Activated CD8-positive, alpha-beta memory T cell treated with anti-CD3 and anti-CD28 coated beads for 48 hours (primary cell): ENCODE results near the gene BMP7.
"Not testable (repeated sequence)": the region's sequence is repeated elsewhere in the genome, so short reads cannot be mapped to it uniquely, and the experiment has no call there.

Source experiments
- DNase-seq, 3 experiments: peaks; one replicate each; pipeline ENCODE4 v3.0.0-alpha.2; 2020; ENCODE audit warnings: low read depth in 2 of 3, low spot score in 2 of 3

Gene BMP7

DNA sequence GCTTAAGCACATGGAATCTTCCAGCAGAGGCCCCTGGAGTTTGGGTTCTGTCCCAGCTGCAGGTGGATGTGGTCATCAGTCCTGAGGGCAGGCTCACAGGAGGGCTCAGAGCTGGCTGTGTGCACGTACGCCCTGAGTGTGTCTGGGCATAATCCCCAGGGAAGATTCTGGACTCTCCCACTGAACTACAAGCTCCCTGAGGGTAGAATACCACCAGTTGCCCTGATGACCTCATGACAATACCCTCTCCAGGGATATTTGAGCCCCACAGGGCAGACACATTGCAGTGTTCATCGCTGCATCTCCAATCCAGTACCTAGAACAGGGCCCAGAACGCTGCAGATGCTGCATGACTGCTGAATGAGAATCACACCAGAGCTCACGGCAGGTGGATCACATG is 92.5 kb downstream of the BMP7 start:
- no peak for DNase-seq

DNA sequence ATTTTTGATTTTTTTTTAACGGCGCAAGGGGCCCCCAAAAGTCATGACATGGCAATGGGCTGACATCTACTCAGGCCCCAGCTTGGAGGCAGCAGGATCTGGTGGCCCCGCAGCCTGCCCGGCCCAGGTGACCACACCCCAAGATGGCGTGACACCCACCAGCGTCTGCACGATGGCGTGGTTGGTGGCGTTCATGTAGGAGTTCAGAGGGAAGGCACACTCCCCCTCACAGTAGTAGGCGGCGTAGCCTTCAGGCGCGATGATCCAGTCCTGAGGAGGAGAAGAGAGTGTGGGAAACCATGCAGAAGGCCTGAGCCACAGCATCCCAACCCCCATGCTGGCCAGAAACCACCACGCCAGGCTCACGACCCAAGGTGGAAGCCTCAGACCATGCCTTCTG is 93.4 kb downstream of the BMP7 start:
- DNase-seq, result no peak

DNA sequence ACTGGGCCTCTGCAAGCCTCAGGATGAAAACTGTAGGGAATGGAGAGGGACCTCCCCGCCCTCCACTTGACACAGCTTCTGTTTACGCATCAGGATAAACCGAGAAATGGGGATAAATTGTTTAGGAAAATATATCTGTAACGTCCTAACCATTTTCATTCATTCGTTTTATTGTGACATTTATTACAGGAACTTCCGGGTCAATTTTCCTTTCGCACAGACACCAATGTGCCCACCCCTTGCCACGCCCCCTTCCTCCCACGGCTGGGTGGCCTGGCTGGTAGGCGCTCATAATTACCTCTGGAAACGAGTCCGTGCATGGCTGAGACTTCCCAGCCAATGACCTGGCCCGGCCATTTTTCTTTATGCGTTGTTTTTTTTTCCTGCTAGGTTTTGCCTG is 96.1 kb downstream of the BMP7 start:
- DNase-seq, result no peak

DNA sequence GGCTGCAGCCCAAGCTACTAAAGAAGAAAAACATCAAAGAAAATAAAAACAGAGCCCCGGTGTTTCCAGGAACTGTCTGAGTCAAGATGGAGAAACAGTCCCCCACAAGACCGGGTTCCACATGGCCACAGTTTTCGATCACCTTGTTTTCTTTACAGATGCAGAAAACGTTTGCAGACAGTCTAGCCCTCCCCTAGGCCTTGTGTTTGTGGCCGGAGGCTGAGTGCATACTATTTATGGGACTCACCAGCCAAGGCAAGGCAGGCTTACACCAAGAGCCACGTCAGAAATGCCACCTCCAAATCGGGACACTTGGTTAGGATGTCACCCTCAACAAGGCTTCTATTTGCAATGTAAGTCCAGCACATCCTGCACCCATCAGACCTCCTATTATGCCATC is 97.3 kb downstream of the BMP7 start:
- no peak for DNase-seq

DNA sequence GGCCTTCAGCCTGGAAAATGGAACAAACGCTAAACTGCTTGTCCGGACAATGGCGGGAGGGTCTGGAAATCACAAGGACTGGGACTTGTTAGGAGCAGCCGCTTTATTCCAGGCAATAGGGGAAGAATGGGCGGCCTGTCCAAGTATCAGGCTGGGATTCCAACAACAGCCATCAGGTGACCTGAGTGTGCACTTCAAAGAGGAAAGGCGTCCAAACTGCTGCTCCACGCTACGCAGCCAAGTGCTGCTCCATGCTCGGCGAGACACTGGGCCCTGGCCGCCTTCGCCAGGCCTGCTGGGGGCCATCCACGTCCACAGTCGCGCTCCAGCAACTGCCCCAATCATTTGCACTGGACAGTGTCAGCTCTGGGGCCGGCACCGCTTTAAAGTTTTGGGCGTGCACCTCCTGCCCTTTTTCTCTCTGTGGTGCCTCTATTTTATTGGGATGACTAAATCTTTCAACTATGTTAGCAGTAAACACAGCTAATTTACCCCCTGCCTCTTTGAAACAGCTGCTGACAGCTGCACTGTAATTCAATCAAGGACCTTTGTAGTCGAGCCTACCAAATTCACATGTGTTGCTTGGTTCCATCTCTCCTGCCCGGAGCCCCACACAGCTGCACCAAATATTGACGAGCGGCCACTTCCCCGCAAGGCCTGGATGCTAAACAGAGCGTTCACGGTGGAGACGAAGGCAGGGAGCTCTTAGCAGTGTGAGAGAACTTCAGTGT is 98.3 kb downstream of the BMP7 start:
- no peak for DNase-seq

DNA sequence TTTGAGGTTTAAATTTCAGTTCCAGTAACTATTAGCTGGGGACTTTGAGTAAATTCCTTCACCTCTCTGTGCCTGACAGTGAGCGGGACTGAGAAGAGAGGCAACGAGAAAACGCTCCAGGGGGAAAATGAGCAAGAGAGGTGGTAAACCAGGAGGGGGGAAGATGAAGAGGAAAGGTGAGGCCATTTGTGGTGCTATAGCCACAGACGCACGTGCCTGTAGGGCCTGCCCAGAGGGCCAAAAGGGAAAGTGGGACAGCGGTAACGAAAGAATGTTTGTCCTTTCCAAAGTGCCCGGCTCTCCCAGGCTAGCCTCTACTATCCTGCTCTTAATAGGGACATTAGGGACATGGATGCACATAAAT is 99.2 kb downstream of the BMP7 start:
- DNase-seq, result no peak

DNA sequence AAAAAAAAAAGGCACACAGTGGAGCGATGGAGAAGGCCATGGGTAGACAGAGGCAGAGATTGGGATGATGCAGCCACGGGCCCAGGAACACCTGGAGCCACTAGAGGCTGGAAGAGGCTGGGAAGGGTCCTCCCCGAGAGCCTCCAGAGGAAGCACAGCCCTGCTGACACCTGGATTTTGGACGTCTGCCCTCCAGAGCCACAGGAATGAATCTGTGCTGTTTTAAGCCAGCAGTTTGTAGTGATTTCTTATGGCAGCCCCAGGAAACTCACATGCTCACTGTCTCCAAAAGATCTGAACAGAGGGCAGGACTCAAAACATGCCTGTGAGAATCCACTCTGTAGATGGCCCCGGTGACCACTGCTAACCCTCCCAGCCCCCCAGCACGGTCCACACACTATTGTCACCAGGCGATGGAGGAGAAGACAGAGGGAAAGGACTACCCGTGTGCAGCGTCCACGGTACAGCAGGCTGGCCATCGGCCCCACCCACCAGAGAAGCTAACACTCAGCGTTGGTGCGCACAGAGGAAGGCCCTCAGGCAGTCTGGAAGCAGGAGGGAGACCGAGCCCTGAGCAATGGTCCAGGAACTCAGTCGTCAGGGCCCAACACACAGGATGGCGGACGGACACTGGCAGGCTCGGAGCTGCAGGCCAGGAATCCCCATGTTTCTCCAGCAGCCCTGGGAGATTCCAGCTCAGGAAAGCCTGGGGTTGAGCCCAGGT is 99.7 kb downstream of the BMP7 start:
- DNase-seq, result no peak

DNA sequence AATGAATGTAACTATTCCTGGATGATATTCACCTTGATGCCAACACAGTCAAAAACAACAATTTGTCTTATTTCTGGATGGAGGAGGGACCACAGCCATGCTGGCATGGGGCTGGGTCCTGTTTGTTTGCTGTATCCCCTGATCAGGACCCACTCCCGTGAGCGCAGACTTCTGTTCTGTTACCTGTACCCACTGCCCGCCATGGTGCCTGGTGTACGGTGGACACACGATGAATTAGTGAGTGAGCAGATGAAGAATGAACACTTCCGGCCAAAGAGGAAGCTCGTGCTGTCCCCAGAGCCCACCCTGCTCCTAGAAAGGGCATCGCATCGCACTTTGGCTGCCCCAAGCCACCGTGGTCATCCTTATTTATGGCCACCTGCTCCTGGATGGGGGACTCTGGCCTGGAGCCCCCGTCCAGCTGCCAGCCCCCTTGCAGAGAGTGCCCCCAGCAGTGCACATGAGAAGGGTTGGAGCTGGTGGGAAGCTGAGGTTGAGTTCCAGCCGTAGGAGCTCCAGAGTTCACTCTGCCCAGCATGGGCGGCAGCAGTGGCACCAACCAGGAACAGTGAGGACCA is 100.9 kb downstream of the BMP7 start:
- DNase-seq, result no peak

DNA sequence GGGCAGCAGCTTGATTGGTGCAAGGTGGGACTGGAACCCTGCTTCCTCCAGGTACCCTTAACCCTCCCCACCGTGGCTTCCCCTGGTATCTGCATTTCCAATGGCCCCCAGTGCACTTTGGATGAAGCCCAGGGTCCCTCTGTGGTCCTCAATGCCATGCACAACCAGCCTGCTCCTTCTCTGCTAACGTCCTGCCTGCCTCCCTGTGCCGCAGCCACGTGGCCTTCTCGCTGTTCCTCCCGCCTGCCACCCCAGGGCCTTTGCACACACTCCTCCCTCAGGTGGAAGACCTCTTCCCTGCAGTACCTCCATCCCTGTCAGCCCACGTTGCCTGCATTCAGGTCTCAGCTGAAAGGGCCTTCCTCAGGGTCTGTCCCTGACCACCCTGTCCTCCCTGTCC is 101.6 kb downstream of the BMP7 start:
- no peak for DNase-seq

DNA sequence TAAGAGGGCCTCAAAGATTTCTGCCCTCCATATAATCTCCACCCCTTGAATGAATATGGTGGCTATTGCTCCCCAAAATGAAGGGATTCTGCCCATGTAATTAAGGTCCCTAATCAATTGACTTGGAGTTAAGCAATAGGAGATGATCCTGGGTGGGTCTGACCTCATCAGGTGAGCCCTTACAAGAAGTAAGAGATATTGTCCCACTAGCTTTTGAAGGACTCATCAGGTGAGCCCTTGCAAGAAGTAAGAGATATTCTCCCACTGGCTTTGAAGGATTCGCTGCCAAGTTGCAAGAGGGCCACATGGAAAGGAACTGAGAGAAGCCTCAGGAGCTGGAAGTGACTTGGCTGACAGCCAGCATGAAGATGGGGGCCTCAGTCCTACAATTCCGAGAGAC is 103.4 kb downstream of the BMP7 start:
- DNase-seq, result no peak

DNA sequence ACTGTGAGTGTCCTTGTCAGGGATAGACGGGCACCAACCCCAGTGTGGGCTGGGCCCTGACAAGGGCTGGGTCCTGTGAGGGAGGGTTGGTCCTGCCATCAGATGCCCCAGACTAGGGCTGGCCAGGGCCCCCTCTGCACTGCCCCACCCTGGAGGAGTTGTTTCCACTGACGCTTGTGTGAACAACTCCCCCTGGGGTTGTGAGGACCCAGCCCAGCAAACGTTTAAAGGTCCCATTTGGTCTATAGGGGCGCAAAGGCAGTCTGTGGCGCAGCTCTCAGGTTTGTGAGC is 104.1 kb downstream of the BMP7 start:
- no peak for DNase-seq

DNA sequence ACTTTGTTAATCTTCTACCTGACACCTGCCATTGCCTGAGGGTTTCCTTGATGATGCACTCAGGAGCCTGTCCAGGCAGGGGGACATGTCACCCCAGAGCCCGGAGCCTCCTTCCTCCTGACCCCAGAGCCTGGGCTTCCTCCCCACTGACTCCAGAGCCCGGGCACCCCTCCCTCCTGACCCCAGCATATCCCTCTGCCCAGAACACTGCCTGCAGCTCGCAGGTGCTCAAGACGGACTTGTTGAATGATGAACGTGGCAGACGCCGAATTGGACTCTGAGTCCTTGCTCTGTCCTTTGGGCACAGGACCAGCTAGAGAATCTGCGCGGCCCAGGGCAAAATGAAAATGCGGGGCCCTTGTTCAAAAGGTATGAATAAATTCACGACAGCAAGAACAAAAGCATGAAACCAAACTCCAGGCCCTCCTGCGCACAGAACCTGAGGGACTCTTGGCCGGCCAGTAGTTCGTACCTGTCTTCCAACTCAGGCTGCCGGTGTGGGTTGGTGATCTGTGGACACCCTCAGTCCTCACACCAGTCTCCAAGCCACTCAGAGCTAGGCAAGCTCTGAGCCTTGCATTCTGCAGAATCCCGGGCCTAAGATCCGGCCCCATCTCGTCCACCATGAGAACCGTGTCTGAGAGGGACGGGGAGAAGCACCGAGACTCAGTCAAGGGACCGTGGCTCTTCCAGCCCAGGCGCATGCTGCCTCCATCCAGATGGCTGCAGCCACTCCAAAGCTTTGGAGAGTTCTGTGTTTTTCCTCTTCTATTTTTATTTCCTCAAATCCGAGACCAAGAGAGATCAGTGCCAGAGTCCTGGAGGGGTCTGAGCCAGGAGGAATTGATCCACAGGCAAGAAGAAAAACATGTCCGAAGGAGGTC is 104.7 kb downstream of the BMP7 start:
- no peak for DNase-seq

DNA sequence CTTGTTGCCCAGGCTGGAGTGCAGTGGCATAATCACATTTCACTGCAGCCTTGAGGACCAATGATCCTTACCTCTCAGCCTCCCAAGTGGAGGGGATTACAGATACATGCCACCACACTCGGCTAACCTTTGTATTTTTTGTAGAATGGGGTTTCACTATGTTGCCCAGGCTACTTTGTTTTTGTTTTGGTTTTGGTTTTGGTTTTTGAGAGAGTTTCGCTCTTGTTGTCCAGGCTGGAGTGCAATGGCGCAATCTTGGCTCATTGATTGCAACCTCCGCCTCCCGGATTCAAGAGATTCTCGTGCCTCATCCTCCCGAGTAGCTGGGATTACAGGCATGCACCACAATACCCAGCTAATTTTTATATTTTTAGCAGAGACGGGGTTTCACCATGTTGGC is 105.5 kb downstream of the BMP7 start:
- no peak for DNase-seq

DNA sequence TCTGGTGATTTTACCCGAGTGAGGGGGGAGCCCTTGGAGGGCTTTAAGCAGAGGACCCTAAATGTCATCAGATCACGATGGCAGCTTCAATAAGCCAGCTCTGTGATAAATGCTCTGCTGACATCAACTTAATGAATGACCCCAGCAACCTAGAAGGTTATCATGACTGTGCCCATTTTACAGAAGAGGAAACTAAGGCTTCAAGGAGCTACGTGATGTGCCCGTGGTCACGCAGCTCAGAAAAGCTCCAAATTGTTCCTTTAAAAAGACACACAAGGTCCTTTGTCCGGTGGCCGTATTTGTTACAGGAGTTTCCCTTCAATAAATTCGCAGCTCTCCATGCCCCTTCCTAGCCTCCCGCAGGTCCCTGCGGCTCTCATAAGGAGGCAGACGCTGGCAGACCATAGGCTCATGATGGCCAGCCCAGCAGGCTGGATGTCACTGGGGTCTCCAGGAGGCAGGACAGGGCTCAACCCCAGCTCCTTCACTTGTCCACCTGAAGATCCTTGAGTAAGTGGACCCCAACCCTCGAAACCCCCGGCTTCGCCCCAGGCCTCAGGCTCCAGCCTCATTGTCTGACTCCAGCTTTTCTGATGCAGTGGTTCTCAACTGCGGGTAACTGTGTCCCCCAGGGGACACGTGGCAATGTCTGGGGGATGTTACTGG is 106.4 kb downstream of the BMP7 start:
- no peak for DNase-seq

DNA sequence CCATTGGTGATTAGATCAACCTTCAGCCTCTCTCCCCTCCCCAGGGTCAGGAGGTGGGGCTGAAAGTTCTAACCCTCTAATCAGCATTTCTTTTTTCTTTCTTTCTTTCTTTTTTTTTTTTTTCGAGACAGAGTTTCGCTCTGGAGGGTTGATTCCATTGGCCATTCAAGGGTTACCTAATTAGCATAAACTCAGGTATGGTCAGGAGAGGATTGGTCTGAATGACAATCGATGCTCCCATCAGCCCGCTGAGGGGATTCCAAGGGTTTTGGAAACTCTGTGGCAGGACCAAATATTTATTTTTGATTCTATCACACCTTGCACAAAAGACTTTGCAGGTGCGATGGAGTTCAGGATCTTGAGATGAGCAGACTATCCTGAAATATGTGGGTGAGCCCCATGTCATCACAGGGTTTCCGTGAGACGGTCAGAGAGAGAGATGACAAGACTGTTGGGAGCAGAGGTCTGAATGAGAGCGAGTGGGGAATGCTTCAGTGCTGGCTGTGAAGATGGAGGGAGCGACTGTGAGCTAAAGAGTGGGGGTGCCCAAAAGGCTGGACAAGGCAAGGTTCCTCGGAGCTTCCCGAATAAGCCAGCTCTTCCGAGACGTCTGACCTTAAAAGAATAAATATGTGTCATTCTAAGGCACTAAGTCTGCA is 107.1 kb downstream of the BMP7 start:
- DNase-seq, result no peak

DNA sequence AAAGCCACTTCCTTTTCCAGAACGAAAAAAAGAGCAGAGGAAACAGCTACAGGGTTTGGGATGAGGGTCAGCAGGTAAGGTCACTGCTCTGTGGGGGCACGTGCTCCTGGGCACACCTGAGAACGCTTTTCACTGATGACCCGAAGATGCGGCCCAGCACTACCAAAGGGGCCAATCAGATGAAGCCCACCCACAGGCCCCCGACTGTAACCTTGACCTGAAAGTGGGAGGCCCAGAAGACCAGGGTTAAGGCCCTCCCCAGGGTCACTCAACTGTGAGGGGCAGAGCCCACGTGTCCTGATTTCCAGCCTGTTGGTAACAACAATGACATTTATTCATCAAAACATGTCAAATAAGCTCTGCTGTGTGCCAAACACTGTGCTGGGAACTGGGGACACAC is 108.0 kb downstream of the BMP7 start:
- DNase-seq, result no peak

DNA sequence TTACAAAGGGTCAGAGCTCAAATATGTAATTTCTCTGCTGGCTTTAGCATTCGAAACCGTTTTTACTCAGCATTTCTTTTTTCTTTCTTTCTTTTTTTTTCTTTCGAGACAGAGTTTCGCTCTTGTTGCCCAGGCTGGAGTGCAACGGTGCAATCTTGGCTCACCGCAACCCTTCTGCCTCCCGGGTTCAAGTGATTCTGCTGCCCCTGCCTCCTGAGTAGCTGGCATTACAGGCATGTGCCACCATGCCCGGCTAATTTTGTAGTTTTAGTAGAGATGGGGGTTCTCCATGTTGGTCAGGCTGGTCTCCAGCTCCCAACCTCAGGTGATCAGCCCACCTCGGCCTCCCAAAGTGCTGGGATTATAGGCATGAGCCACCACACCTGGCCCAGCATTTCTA is 108.7 kb downstream of the BMP7 start:
- DNase-seq, result not testable (repeated sequence)

DNA sequence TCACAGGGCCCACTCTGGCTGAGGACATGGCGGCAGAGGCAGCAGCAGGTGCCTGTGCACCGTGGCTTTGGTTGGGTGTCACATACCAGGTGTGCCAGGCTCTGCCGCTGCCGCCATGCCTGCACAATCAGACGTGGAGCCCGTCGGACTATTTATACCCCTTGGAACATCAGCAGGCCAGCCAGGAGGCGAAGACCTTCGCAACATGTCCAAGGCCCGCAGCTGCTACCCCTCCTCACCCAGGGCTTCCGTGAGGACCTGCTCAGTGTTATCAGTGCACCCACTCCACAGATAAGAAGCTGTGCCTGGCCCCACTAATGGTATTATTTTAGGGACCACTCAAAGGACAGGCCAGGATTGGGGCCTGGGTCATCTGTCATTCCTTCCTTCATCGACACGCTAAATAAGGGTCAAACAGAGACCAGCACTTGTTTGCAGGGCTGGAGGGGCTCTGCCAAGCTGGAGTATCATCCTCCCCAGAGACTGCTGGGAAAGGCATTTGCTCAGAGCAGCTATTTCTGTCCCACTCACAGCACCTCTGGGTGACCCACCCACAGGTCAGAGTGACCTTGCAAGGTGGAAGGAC is 109.2 kb downstream of the BMP7 start:
- no peak for DNase-seq

DNA sequence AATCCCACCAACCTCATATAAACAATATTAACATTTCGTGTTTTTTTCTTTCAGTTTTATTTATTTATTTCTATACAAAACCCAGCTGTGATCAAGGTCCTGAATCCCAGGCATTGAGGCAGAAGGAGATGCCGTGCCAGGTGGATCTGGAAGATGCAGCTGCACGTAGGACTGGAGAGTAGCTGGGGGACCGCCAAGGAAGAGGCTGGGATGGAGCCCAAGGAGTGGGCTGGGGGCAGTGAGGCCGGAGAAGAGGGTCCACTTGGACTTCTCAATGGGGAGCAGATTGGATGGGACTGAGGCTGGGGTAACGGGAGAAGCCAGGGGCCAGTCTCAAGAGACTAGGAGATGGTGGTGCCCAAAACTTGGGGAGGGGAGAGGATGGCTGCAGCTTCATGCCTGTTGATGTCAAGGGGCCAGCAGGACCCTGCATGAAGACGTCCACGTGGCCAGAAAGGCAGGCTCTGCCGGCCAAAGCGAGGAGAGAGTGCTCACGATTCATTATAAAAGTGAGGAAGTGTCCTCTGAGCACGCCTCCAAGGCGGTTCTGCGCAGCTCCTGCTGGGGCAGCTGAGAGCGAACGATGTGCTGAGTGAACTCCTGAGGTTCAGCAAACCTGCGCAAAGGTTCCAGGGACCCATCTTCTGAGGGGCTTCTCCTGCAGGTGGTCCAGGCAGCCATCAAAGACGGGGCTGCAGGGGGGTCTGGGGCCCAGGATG is 110.3 kb downstream of the BMP7 start:
- no peak for DNase-seq

DNA sequence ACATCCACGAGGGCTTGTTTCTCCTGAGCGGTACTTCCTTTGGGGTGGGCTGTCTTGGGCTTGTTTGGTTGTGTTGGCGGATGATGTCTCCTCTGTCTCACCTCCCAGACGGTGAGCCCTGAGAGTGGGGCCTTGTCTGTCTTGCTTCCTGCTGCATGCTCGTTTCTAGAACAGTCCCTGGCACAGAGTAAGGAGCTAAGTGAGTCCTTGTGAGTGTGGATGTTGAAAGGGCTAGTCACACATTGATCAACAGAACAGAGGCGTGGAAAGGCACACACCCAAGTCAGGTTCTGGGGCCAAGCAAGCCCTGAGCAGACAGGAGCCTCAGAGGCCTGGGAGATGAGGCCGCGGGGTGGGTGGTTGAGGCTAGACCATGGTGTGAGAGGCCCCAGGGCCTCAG is 111.0 kb downstream of the BMP7 start:
- DNase-seq, result no peak
